DOHH2 (cell line): Measurements from ENCODE around the gene NELFB.
A peak's percentile ranks its signal among the peaks of the same experiment; 100 is the strongest.

Experiments
- H3F3A ChIP-seq: fragments of 200-600 bp; sonication (generic), shearing (Covaris generic); 2 replicates; pipeline ENCODE4 v1.6.0; 2016; ENCODE audit warnings: antibody characterized with exemption, mild to moderate bottlenecking; ENCODE audit not compliant: control insufficient read depth, insufficient read depth
- H3K27ac ChIP-seq: fragments of 200-600 bp; sonication (generic); 2 replicates; pipeline ENCODE4 v1.5.1; 2014; ENCODE audit warnings: low read depth, mild to moderate bottlenecking, low read length, moderate library complexity
- H3K27me3 ChIP-seq: fragments of 200-600 bp; sonication (generic); 2 replicates; pipeline ENCODE4 v1.6.1; 2014; ENCODE audit warnings: mild to moderate bottlenecking, low read length, mixed read lengths; ENCODE audit not compliant: control insufficient read depth
- H3K36me3 ChIP-seq: fragments of 200-600 bp; sonication (generic); 2 replicates; pipeline ENCODE4 v1.6.1; 2014; ENCODE audit warnings: mild to moderate bottlenecking, low read length, moderate library complexity, mixed read lengths; ENCODE audit not compliant: control insufficient read depth
- H3K4me1 ChIP-seq: fragments of 200-600 bp; sonication (generic); 2 replicates; pipeline ENCODE4 v1.6.1; 2014; ENCODE audit warnings: mild to moderate bottlenecking, low read length, mixed read lengths; ENCODE audit not compliant: control insufficient read depth
- H3K4me2 ChIP-seq: fragments of 200-600 bp; sonication (generic); 2 replicates; pipeline ENCODE4 v1.6.0; 2014; ENCODE audit warnings: mild to moderate bottlenecking, low read length, moderate library complexity
- H3K4me3 ChIP-seq: fragments of 200-600 bp; sonication (generic); 2 replicates; pipeline ENCODE4 v1.5.1; 2014; ENCODE audit warnings: mild to moderate bottlenecking, low read length, mixed read lengths
- H3K79me2 ChIP-seq: fragments of 200-600 bp; sonication (generic); 2 replicates; pipeline ENCODE4 v1.6.1; 2014; ENCODE audit warnings: mild to moderate bottlenecking, low read length, mixed read lengths; ENCODE audit not compliant: control insufficient read depth
- H3K9me2 ChIP-seq: fragments of 200-600 bp; sonication (generic); replicated peaks from 2 replicates; pipeline ENCODE4 v1.6.1; 2014; ENCODE audit warnings: mild to moderate bottlenecking, low read length, mixed read lengths; ENCODE audit not compliant: control insufficient read depth
- H3K9me3 ChIP-seq: fragments of 200-600 bp; sonication (generic); 2 replicates; pipeline ENCODE4 v1.6.1; 2014; ENCODE audit warnings: antibody characterized with exemption, low read length, mixed read lengths; ENCODE audit not compliant: control insufficient read depth, insufficient read depth
- H4K20me1 ChIP-seq: fragments of 200-600 bp; sonication (generic); 2 replicates; pipeline ENCODE4 v1.6.0; 2014; ENCODE audit warnings: low read depth, mild to moderate bottlenecking, antibody characterized with exemption, low read length, moderate library complexity; ENCODE audit not compliant: control insufficient read depth, insufficient read depth
- EZH2phosphoT487 ChIP-seq: fragments of 200-600 bp; sonication (generic); IDR thresholded peaks from 2 replicates; pipeline ENCODE4 v1.6.1; 2017; ENCODE audit warnings: borderline replicate concordance, mild to moderate bottlenecking, antibody characterized with exemption, low read length, moderate library complexity, mixed read lengths
- TF ChIP-seq, protein P1 (sequence below): fragments of 200-600 bp; sonication (generic); IDR thresholded peaks from one replicate; pipeline ENCODE4 v1.5.1; 2014; ENCODE audit warnings: antibody characterized with exemption, mild to moderate bottlenecking, low read depth, low read length; ENCODE audit not compliant: poor library complexity, severe bottlenecking

NELFB gene

GRCh38 chr9:137298401-137299202 lies 43.5 kb downstream of the NELFB start:
- peaks cover 68% of the 10 kb centered on the region for H3K4me1 ChIP-seq
- H3K27ac ChIP-seq, result no peak overlapping the region
- TF ChIP-seq, protein P1, sequence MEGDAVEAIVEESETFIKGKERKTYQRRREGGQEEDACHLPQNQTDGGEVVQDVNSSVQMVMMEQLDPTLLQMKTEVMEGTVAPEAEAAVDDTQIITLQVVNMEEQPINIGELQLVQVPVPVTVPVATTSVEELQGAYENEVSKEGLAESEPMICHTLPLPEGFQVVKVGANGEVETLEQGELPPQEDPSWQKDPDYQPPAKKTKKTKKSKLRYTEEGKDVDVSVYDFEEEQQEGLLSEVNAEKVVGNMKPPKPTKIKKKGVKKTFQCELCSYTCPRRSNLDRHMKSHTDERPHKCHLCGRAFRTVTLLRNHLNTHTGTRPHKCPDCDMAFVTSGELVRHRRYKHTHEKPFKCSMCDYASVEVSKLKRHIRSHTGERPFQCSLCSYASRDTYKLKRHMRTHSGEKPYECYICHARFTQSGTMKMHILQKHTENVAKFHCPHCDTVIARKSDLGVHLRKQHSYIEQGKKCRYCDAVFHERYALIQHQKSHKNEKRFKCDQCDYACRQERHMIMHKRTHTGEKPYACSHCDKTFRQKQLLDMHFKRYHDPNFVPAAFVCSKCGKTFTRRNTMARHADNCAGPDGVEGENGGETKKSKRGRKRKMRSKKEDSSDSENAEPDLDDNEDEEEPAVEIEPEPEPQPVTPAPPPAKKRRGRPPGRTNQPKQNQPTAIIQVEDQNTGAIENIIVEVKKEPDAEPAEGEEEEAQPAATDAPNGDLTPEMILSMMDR, result no peak
- TF ChIP-seq EZH2phosphoT487, result no peak
- peaks cover 3% of the 10 kb centered on the region; the same call in 1 of the 2 replicates for H3K36me3 ChIP-seq
- H3F3A ChIP-seq, result peaks cover 14% of the 10 kb centered on the region
- H3K9me2 ChIP-seq, result no peaks in the 10 kb centered on the region
- H3K27me3 ChIP-seq, result peaks cover 12% of the 10 kb centered on the region
- H4K20me1 ChIP-seq, result peaks cover 13% of the 10 kb centered on the region; the same call in 1 of the 2 replicates
- no peak overlapping the region for H3K4me3 ChIP-seq
- H3K4me2 ChIP-seq, result peak overlapping the region; percentile 3; the same call in 1 of the 2 replicates
- H3K9me3 ChIP-seq, result peaks cover 6% of the 10 kb centered on the region; the same call in 1 of the 2 replicates
- peaks cover 17% of the 10 kb centered on the region for H3K79me2 ChIP-seq

DNA sequence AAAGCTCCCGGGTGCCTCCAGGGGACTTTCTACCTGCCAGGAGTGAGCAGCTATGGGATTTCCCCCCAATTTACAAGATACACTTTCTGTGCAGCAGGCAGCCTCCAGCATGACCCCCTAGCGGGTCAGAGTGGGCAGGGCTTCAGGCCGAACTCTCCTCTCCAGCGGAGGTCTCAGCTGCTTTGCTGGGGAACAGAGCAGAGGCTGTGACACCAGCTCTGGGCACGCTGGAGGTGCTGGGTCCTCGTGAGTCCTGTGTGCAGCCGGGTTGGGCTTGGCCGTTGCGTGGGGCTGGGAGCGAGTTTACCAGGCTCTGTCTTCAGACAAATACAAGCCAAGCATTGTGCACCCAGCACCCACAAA lies 44.1 kb downstream of the NELFB start:
- Histone ChIP-seq H3K4me1 (peaks cover 64% of the 10 kb centered on the region), H3F3A (peaks cover 12% of the 10 kb centered on the region), H3K27me3 (peaks cover 12% of the 10 kb centered on the region), H3K9me2 (no peaks in the 10 kb centered on the region), H3K79me2 (peaks cover 17% of the 10 kb centered on the region), H3K9me3 (peaks cover 6% of the 10 kb centered on the region; the same call in 1 of the 2 replicates), H3K4me2 (peak overlapping the region; percentile 3; the same call in 1 of the 2 replicates), H3K4me3 (no peak overlapping the region), H4K20me1 (peaks cover 13% of the 10 kb centered on the region; the same call in 1 of the 2 replicates), H3K27ac (no peak overlapping the region), H3K36me3 (peaks cover 3% of the 10 kb centered on the region; the same call in 1 of the 2 replicates)
- TF ChIP-seq, protein P1, result no peak
- no peak for TF ChIP-seq EZH2phosphoT487

DNA sequence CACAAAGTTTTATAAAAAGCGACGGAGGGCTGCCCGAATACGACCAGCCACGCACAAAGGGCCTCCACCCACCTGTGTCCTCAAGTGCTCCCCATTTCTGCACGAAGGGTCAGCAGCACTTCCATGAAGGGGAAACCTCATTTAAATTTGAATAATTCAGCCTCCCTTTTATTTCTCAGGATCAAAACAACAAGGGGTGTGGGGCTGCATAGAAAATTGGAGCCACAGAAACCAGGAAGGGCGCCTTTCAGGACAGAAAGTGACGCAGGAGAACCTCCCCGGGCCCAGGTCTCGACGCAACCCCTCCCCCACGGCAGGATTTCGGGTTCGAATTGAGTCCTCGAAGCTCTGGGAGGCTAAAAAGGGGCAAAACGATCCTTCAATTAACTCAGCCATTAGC lies 44.8 kb downstream of the NELFB start:
- H3F3A ChIP-seq, result peaks cover 12% of the 10 kb centered on the region
- peaks cover 12% of the 10 kb centered on the region for H3K27me3 ChIP-seq
- peaks cover 17% of the 10 kb centered on the region for H3K79me2 ChIP-seq
- H3K9me2 ChIP-seq, result no peaks in the 10 kb centered on the region
- H3K36me3 ChIP-seq, result peaks cover 3% of the 10 kb centered on the region; the same call in 1 of the 2 replicates
- H4K20me1 ChIP-seq, result peaks cover 13% of the 10 kb centered on the region; the same call in 1 of the 2 replicates
- no peaks in the 10 kb centered on the region for H3K9me3 ChIP-seq
- TF ChIP-seq, protein P1, result no peak
- H3K4me1 ChIP-seq, result peaks cover 60% of the 10 kb centered on the region
- peak overlapping the region; percentile 98 for H3K4me2 ChIP-seq
- H3K4me3 ChIP-seq, result peak overlapping the region; percentile 94
- H3K27ac ChIP-seq, result no peak overlapping the region
